ACC112 (cell line): ENCODE results near the gene SPEN.

Source experiments
- H2AFZ ChIP-seq: fragments of 200-600 bp; sonication (generic); one replicate; pipeline ENCODE4 v1.6.0; 2017; ENCODE audit warnings: antibody characterized with exemption, low read length; ENCODE audit not compliant: unreplicated experiment
- H3K27ac ChIP-seq: fragments of 200-600 bp; sonication (generic); 2 replicates; pipeline ENCODE4 v1.5.1; 2014; ENCODE audit warnings: low read depth, mild to moderate bottlenecking, antibody characterized with exemption, low read length, moderate library complexity
- H3K27me3 ChIP-seq: fragments of 200-600 bp; sonication (generic); 2 replicates; pipeline ENCODE4 v1.6.1; 2014; ENCODE audit warnings: mild to moderate bottlenecking, antibody characterized with exemption, low read length, moderate library complexity, mixed read lengths; ENCODE audit not compliant: insufficient read depth
- H3K36me3 ChIP-seq: fragments of 200-600 bp; sonication (generic); 2 replicates; pipeline ENCODE4 v1.6.1; 2016; ENCODE audit warnings: mild to moderate bottlenecking, antibody characterized with exemption, low read length, moderate library complexity, mixed read lengths; ENCODE audit not compliant: insufficient read depth
- H3K4me1 ChIP-seq: fragments of 200-600 bp; sonication (generic); one replicate; pipeline ENCODE4 v1.6.1; 2016; ENCODE audit warnings: low read length, mixed read lengths; ENCODE audit not compliant: insufficient read depth, unreplicated experiment, control insufficient read depth
- H3K4me3 ChIP-seq: fragments of 200-600 bp; sonication (generic); 2 replicates; pipeline ENCODE4 v1.5.1; 2014; ENCODE audit warnings: mild to moderate bottlenecking, low read depth, low read length
- H3K79me2 ChIP-seq: fragments of 200-600 bp; sonication (generic); one replicate; pipeline ENCODE4 v1.6.0; 2016; ENCODE audit warnings: low read length; ENCODE audit not compliant: control insufficient read depth, unreplicated experiment, insufficient read depth

The SPEN gene

DNA sequence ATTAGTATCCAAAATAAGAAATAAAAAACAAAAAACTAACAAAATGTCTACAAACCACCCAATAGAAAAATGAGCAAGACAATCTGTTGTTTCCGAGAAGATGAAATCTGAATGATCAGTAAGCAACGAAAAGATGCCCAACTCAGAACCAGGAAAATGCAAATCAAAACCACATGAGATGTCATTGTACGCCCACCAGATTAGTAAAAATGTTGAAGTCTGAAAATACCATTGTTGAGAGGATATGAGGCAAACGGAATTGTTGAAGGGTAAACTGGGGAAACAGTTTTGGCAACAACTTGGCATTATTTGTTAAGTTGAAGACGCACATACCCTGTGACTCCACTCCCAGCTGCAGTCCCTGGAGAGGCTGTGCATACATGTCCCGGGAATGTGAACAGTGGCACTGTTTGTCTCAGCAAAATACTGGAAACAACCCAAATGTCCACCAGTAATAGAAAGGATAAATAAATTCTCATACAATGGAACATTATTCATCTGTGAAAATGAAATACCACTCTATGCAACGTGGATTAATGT is 117.8 kb downstream of the SPEN start:
- Histone ChIP-seq H2AFZ (no peak overlapping the region), H3K27ac (peak overlapping the region; percentile 97), H3K27me3 (no peaks in the 10 kb centered on the region), H3K79me2 (peaks cover 68% of the 10 kb centered on the region), H3K4me3 (peak overlapping the region; percentile 69), H3K4me1 (peaks cover 50% of the 10 kb centered on the region), H3K36me3 (no peaks in the 10 kb centered on the region; the same call in 1 of the 2 replicates)

DNA sequence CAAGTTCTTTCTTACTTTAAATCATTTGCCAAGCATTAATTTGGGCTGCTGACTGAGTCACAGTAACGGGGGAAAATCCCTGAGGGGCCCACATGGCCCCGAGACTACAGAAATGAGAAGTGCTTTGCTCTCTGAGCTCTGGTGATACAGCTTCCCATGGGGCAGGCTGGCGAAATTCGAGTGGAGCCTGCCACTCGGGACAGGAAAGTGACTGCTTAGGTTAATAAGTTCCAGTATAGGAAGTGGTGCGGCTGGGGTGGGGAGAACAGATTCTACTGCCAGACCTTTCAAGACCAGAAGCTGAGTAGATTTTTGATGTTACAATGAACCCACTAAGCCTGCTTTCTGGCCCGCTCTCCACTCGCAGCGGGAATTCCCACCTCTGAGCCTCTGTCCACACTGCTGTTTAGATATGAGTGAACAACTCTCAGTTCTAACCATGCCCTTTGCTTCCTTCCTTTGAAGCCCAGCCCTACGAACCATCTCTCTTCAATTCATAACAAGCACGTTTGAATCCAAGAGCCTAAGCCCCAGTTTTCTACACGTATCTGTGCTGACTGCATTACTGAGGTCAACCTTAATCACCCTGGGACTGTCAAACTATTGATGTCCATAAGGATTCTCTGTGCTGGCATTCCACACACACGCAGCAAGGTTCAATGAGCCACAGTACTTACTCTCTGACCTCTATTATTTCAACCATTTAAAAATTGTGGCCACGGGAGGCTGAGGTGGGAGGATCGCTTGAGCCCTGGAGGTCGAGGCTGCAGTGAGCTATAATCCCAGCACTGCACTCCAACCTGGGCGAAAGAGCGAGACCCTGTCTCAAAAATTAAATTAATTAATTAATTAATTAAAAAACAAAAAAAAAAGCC is 118.8 kb downstream of the SPEN start:
- Histone ChIP-seq H3K4me3 (peak overlapping the region; percentile 69), H3K4me1 (peaks cover 50% of the 10 kb centered on the region), H3K79me2 (peaks cover 61% of the 10 kb centered on the region), H2AFZ (peak overlapping the region; percentile 58), H3K27me3 (no peaks in the 10 kb centered on the region), H3K27ac (peak overlapping the region; percentile 97), H3K36me3 (no peaks in the 10 kb centered on the region; the same call in 1 of the 2 replicates)

DNA sequence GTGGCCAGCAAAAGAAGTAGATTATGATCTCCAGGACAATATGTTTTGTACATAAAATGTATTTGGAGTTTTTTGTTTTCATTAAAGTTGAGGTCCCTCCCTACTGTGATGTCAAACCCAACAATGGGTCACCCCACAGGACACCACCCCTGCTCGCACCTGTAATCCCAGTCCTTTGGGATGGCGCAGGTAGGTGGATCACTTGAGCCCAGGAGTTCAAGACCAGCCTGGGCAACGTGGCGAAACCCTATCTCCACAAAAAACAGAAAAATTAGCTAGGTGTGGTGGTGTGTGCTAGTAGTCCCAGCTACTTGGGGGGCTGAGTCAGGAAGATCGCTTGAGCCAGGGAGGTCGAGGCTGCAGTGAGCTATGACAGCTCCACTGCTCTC is 119.4 kb downstream of the SPEN start:
- Histone ChIP-seq H3K79me2 (peaks cover 57% of the 10 kb centered on the region), H2AFZ (no peak overlapping the region), H3K36me3 (peaks cover 4% of the 10 kb centered on the region; the same call in 1 of the 2 replicates), H3K27ac (peak overlapping the region; percentile 97), H3K4me3 (no peak overlapping the region), H3K27me3 (no peaks in the 10 kb centered on the region), H3K4me1 (peaks cover 50% of the 10 kb centered on the region)

DNA sequence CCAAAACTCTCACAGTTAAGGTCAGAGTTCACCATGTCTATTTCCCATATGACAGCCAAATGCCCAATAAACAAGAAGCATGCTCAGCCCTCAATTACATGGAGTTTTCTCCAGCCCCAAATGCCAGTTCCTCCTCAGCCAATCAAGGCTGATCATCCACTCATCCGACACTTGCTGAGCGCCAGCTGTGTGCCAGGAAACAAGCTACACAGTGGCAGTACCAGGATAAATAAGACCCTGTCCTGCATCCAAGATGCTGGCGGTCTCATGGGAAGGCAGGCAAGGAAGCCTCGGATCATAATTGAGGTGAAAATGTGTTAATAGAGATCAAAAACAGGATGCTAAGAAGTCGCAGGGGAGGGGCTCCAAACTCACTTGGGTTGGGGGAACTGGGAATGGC is 120.7 kb downstream of the SPEN start:
- Histone ChIP-seq H2AFZ (no peak overlapping the region), H3K4me3 (no peak overlapping the region), H3K36me3 (peaks cover 13% of the 10 kb centered on the region; the same call in 1 of the 2 replicates), H3K79me2 (peaks cover 60% of the 10 kb centered on the region), H3K4me1 (peaks cover 49% of the 10 kb centered on the region), H3K27ac (0 out of 2 replicates have a peak overlapping the region, but pooled peaks have one; percentile 97), H3K27me3 (no peaks in the 10 kb centered on the region)

DNA sequence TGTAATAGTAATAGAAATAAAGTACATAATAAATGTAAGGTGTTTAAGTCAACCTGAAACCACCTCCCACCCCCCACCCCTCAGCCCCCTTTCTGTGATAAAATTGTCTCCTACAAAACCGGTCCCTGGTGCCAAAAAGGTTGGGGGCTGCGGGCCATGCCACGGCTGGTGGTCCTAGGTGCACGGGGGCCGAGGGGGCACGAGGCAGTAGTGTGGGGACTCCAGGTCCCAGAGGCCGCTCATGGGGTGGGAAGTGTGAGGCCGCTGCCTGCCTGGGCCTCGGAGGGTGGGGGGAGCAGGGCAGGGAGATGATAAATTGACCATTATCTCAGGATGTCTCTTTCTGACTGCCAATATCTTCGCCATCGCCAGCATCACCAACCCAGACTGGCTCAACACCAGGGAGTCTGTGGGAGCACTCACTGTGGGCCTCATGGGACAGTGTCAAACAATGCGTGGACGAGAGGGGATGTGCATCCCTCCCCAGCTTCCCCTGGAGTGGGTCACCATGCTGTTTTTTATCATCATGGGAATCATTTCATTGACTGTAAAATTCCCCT is 121.9 kb downstream of the SPEN start:
- Histone ChIP-seq H3K4me3 (no peak overlapping the region), H3K36me3 (peaks cover 13% of the 10 kb centered on the region; the same call in 1 of the 2 replicates), H3K79me2 (peaks cover 63% of the 10 kb centered on the region), H3K4me1 (peaks cover 36% of the 10 kb centered on the region), H2AFZ (no peak overlapping the region), H3K27me3 (no peaks in the 10 kb centered on the region), H3K27ac (no peak overlapping the region)

DNA sequence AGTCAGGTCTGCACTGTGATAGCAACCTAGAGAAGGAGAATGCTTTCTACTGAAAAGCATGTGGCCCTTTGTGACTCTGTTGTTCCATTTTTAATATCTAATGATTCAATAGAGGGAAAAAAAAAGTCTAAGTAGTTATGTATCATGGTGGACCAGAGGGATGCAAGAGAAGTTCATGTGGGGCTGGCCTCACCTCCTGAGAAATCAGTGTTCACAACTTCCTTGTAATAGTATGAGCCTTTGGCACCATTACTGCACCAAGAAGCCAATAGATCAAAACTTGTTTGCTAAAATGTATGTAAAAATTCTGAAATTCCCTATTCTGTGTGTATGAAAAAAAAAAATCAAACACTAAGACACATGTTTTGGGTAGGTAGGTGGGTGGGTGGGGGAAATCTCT is 123.4 kb downstream of the SPEN start:
- Histone ChIP-seq H2AFZ (no peak overlapping the region), H3K36me3 (peaks cover 13% of the 10 kb centered on the region; the same call in 1 of the 2 replicates), H3K4me3 (no peak overlapping the region), H3K27ac (no peak overlapping the region), H3K4me1 (peaks cover 21% of the 10 kb centered on the region), H3K27me3 (no peaks in the 10 kb centered on the region), H3K79me2 (peaks cover 70% of the 10 kb centered on the region)

DNA sequence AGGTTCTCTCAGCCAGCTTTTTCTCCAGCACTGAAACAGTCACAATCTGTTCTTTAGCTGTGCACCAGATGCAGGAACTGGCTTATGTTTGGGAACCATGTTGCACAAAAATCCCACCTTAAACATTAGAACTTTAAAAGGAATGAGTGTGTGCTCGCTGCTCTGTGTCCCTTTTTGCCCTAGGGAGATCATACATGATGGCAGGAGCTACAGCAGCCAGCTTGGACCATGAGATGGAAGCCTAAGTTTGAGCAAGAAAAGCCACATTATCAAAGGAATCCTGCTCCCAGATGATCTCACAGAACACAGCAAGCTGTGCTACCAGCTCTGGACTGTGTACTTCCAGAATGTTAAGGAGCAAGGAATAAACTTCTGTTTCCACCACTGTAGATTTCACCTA is 124.9 kb downstream of the SPEN start:
- Histone ChIP-seq H3K4me3 (no peak overlapping the region), H3K4me1 (peaks cover 7% of the 10 kb centered on the region), H3K27ac (no peak overlapping the region), H2AFZ (no peak overlapping the region), H3K27me3 (no peaks in the 10 kb centered on the region), H3K36me3 (peaks cover 13% of the 10 kb centered on the region; the same call in 1 of the 2 replicates), H3K79me2 (peaks cover 64% of the 10 kb centered on the region)

DNA sequence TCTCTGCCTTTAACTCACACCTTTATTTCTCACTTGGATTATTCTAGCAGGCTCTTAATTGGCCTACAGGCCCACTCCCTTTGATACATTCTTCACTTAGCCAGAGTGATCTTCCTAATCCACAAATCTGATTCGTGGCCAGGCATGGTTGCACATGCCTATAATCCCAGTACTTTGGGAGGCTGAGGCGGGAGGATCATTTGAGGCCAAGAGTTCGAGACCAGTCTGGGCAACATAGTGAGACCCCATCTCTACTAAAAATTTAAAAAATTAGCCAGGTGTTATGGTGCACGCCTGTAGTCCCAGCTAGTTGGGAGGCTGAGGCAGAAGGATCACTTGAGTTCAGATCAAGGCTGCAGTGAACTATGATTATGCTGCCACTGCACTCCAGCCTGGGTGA is 126.3 kb downstream of the SPEN start:
- peaks cover 50% of the 10 kb centered on the region for H3K79me2 ChIP-seq
- H3K4me3 ChIP-seq = no peak overlapping the region
- no peak overlapping the region for H3K27ac ChIP-seq
- no peak overlapping the region for H2AFZ ChIP-seq
- peaks cover 13% of the 10 kb centered on the region; the same call in 1 of the 2 replicates for H3K36me3 ChIP-seq
- H3K27me3 ChIP-seq = no peaks in the 10 kb centered on the region
- H3K4me1 ChIP-seq = no peaks in the 10 kb centered on the region

DNA sequence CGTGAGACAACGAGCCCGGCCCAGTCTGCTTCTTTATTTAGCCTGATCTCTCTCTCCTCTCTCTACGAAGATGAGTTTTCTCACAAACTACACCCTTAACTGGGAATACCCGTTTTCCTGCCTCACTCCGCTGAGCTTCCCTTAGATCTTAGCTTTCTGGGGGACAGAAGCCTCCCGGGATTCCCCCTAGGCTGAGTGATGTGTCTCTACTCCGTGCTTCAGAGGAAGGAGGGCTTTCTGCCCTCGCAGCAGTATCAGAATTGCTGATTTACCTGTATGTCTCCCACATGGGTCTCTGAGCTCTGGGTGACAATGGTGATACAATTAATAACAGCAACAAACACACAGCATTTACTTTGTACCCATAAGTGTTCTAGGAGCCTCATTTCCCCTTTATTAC is 127.3 kb downstream of the SPEN start:
- Histone ChIP-seq H3K4me3 (peak overlapping the region; percentile 85), H3K4me1 (no peaks in the 10 kb centered on the region)

DNA sequence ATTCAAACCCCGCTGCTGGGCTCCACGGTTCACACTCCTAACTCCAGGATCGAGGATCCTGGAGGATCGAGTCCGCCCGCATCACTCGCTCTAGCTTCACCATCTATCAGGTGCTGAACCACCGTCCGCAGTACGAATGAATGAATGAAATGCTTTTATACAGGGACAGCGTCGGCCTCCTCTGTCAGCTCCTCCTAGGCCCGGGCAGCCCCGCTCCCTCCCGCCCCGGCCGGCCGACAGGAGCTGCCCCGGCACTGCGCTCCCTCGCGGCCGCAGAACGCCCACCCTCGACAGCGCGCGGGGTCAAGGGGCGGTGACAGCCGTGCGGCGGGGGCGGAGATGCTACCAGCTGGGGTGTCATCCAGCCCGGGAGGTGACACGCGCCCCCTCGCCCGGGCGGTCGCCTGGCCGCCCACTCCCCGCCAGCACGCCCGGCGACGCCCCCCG is 127.9 kb downstream of the SPEN start:
- H3K4me3 ChIP-seq = peak overlapping the region; percentile 85
- 0 out of 2 replicates have a peak, but pooled peaks cover 13% of the 10 kb centered on the region for H3K36me3 ChIP-seq
- no peaks in the 10 kb centered on the region for H3K27me3 ChIP-seq
- peak overlapping the region; percentile 40; the same call in 1 of the 2 replicates for H3K27ac ChIP-seq
- H2AFZ ChIP-seq = peak overlapping the region; percentile 91
- H3K79me2 ChIP-seq = peaks cover 39% of the 10 kb centered on the region
- H3K4me1 ChIP-seq = no peaks in the 10 kb centered on the region

More for the DNA sequence above, 127.3 kb downstream of the SPEN start:
- H3K27ac ChIP-seq = peak overlapping the region; percentile 40; the same call in 1 of the 2 replicates
- H2AFZ ChIP-seq = no peak overlapping the region
- H3K79me2 ChIP-seq = peaks cover 42% of the 10 kb centered on the region
- H3K27me3 ChIP-seq = no peaks in the 10 kb centered on the region
- peaks cover 13% of the 10 kb centered on the region; the same call in 1 of the 2 replicates for H3K36me3 ChIP-seq
